Heart left ventricle (tissue), 16 donors: ENCODE data around the gene EHMT2. TPM values are rescaled to one million over a fixed set of nuclear protein-coding genes. Genes with fewer than 3 reads are reported as not detected.

ENCODE experiments used
- ATAC-seq, 4 donors: fragments of 200-7000 bp; cut with Tn5 transposase; one replicate each; pipeline ENCODE4 v1.9.1; 2020 to 2022; ENCODE audit warnings: moderate library complexity in 4 of 4, mild to moderate bottlenecking in 3 of 4, moderate number of reproducible peaks in 1 of 4
- DNase-seq, 5 donors: peaks; one replicate each; pipeline ENCODE4 v3.0.0-alpha.2; 2020
- H3K27ac ChIP-seq, 12 donors: fragments of 200-600 bp; sonication (generic) in 4 of 12; one replicate each; pipeline versions ENCODE4 v1.5.0 to v1.8.0; 2016 to 2022; ENCODE audit warnings: mild to moderate bottlenecking in 2 of 12
- H3K27me3 ChIP-seq, 9 donors: fragments of 200-600 bp; sonication (generic) in 2 of 9; one replicate each; pipeline versions ENCODE4 v1.5.1 to v1.8.0; 2016 to 2022; ENCODE audit warnings: mild to moderate bottlenecking in 3 of 9
- H3K36me3 ChIP-seq, 9 donors: fragments of 200-600 bp; sonication (generic) in 2 of 9; one replicate each; pipeline versions ENCODE4 v1.5.0 to v1.8.0; 2018 to 2022; ENCODE audit warnings: mild to moderate bottlenecking in 2 of 9
- H3K4me1 ChIP-seq, 12 donors: fragments of 200-600 bp; sonication (generic) in 4 of 12; one replicate each; pipeline versions ENCODE4 v1.5.0 to v1.8.0; 2016 to 2022; ENCODE audit warnings: mild to moderate bottlenecking in 3 of 12
- H3K4me3 ChIP-seq, 12 donors: fragments of 200-600 bp; sonication (generic) in 4 of 12; one replicate each; pipeline versions ENCODE4 v1.5.0 to v1.8.0; 2017 to 2022; ENCODE audit warnings: mild to moderate bottlenecking in 9 of 12, moderate library complexity in 4 of 12
- H3K9me3 ChIP-seq, 12 donors: fragments of 200-600 bp; sonication (generic) in 4 of 12; one replicate each; pipeline versions ENCODE4 v1.5.0 to v1.8.0; 2016 to 2022; ENCODE audit warnings: mild to moderate bottlenecking in 1 of 12
- CTCF ChIP-seq, 12 donors: fragments of 200-600 bp; sonication (generic) in 4 of 12; IDR thresholded peaks; one replicate each; pipeline versions ENCODE4 v1.5.0 to v1.8.0; 2018 to 2022; ENCODE audit warnings: antibody characterized with exemption in 12 of 12, mild to moderate bottlenecking in 5 of 12
- POLR2A ChIP-seq, 2 donors: fragments of 450-650 bp; IDR thresholded peaks; one replicate each; pipeline ENCODE4 v1.6.1; 2017; ENCODE audit warnings: antibody characterized with exemption in 2 of 2, mild to moderate bottlenecking in 2 of 2, moderate library complexity in 2 of 2
- WGBS, 4 donors: extraction: QIAGEN DNeasy Blood & Tissue Kit in 2 of 4; methylation state at CpG; one replicate each; pipeline versions ENCODE4 v1.1.5 to v1.1.7; 2013 to 2018; 5-methylcytosine and 5-hydroxymethylcytosine counted together
- intact Hi-C, 10 donors: fragments of 100-400 bp; cut with DNase I; formaldehyde crosslinking; loops; one replicate each; pipeline versions ENCODE4 v1.11.1 to v1.14.2; 2022
- polyA plus RNA-seq, 2 donors: library from polyadenylated mRNA; stranded (reverse); fragments of 200-250 nt; gene quantifications; one replicate each; pipeline ENCODE4 v1.2.3, GENCODE V29; 2013
- total RNA-seq, 9 donors: library from RNA; depleted of rRNA in 2 of 9; stranded (reverse); fragments of >200 nt in 2 of 9; fragmentation: NEBNext Ultra II Directional in 3 of 9; extraction: Animal tissue kit (Norgen Biotek cat#: 25700) in 3 of 9; gene quantifications; one replicate each; pipeline versions ENCODE4 v1.1.0 to v1.2.4, GENCODE V29; 2016 to 2023
- donor health status: ischemic (EF 13 %, LVEDD 7.1; RV severe dilation, severe dysfunction).
- donor health status: healthy with polysubstance abuse.
- donor health status: DM: no; HTN: yes; CAD: no.
- donor health status: DM: no; HTN: no; CAD: no.
- donor health status: ischemic (EF 25% LVEDD 6.9; RV normal size, moderate dysfunction).
- donor health status: ischemic (EF 25% LVEDD 5.7; RV mildly dilated, moderate dysfunction).
- donor health status: healthy.
- donor health status: DM: yes; HTN: yes; CAD: no.
- donor health status: ischemic (EF 35%, LVEDD 5.7; RV mildly dilated, moderate dysfunction).
- donor health status: nonischemic (EF 11% LVEDD 7.7; RV severe dilation, severe dysfunction).
- donor health status: DM: yes; HTN: yes; CAD: no.
- donor health status: PGD.
- donor health status: ischemic (EF 29% LVEDD 5.4; RV normal size, mild dysfunction).
- donor health status: nonischemic (EF 23%, LVEDD 6.1; RV moderate dilation, normal function).

The EHMT2 gene
- total and polyA plus RNA-seq, 11 donors: 9.0 to 22.1 (median 14.8) TPM

DNA sequence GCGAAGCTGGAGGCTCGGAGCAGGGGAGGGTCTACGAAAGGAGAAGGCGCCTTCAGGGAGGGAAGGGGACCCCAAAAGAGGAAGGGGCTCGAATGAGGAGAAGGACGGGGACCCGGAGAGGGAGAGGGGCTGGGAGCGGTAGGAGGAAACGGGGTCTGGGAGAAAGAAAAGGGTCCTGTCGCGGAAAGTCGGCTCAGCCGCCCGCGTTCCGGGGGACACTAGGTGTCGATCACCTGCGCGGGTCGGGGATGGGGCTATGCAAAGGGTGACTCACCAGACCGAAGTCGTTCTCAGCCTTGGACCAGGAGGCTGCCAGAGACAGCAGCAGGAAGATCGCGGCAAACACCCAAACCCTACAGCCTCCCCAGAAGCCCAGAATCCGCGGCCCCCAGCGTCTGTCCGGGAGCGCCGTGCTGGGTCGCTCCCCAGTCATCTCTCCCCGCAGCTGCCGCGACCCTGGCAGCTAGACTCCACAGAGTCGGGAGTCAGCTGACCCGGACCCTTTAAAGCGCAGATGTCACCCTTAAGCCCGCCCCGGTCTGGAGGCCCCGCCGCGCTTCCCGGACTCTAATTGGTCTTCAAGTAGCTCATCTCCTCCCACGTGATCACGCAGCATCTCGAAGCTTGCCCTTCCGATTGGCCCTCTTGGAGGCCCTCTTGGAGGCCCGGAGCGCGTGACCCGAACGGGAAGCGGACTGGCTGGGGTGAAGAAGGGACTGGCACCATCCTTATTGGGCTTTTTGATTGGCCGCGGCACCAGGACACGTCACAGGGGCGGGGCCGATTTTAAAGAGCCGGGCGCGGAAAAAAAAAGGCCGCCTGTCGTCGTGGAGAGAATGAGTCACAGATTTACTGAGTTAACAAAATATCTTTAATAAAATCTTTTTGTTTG is 34.9 kb downstream of the EHMT2 start, which contains the start of gene NEU1:
TSS of gene NEU1 (minus strand) at position 478 of the 892 bp plus-strand sequence. CDS start at position 433, 45 bp downstream.
- Histone ChIP-seq H3K27me3 (no peaks in the 10 kb centered on the region), H3K27ac (peak within 1 kb of the TSS; percentile 38 to 90 (median 84)), H3K4me1 (peaks cover 0 to 24% (median 16%) of the 10 kb centered on the region in 12 donors), H3K9me3 (no peaks in the 10 kb centered on the region), H3K36me3 (peaks cover 0 to 38% (median 31%) of the 10 kb centered on the region in 9 donors), H3K4me3 (peak within 1 kb of the TSS; percentile 62 to 91 (median 76))
- WGBS, 4 donors: 0 to 1% (median 1%) methylated on average over 46 to 64 of the region's 64 CpGs
- ATAC-seq: peak; percentile 98 to 99 (median 98)
- no peak for TF ChIP-seq CTCF (IDR thresholded peaks at IDR 0.05)
- TF ChIP-seq POLR2A (IDR thresholded peaks at IDR 0.05): peak; percentile 88 to 99
- intact Hi-C loops: loop anchor here in 4 of 10 donors (2.0 to 10.0 kb wide), 3 partner anchors 26 to 178 kb away; partner anchors contain the start of gene LY6G5C (in 1 of the 4)
- peak; percentile 100 for DNase-seq

DNA sequence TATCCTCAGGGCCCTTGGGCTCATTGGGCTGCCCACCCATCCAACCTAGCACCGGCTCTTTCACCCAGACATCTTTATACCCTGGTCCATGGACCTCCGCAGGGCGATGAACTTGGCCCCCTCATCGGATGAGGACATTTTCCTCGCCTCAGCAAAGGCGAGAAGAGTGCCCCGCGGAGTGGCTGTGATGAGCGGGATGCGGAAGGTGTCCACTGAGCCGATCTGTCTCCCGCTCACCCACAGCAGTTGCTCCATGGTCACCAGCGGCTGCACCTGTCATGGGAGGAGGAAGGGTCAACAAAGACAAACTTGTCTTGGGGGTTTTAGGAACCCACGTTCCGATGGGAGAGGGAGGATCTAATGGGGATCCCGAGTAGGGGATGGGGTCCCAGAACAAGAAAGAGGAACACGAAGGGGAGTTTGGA is 35.6 kb downstream of the EHMT2 start:
- intact Hi-C loops: loop anchor here in 4 of 10 donors (2.0 to 10.0 kb wide), 3 partner anchors 25 to 177 kb away; partner anchors contain the start of gene LY6G5C (in 1 of the 4)
- Histone ChIP-seq H3K27me3 (no peaks in the 10 kb centered on the region), H3K36me3 (peaks cover 0 to 44% (median 38%) of the 10 kb centered on the region in 9 donors), H3K27ac (peak overlapping the region in 10 of 12 donors; percentile 70 to 90 (median 84)), H3K4me3 (peak overlapping the region; percentile 62 to 91 (median 76)), H3K9me3 (no peaks in the 10 kb centered on the region), H3K4me1 (peaks cover 0 to 24% (median 16%) of the 10 kb centered on the region in 12 donors)
- ATAC-seq (no peak), DNase-seq (no peak)
- no peak for TF ChIP-seq CTCF (IDR thresholded peaks at IDR 0.05)
- TF ChIP-seq POLR2A (IDR thresholded peaks at IDR 0.05): no peak
- 38 to 50% (median 45%) methylated on average over 17 of the region's 17 CpGs for WGBS, 4 donors

DNA sequence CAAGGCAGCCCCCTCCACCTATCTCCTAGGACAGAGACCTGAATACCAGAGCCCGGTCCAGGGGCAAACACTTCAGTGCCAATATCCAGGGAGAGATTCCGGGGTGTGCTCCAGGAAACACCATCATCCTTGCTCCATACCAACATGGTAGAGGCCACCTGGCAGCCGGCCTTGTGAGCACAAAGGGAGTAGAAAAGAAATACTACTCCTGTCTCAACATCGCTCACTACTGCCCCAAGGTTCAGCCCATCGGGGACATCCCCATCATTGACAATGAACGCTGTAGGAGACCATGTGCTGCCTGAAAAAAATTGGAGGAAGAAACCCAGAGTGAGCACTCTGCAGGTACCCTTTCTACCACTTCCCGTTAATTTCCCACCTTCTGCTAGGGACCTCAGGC is 36.3 kb downstream of the EHMT2 start:
- Histone ChIP-seq H3K27ac (no peak overlapping the region), H3K27me3 (no peaks in the 10 kb centered on the region), H3K9me3 (no peaks in the 10 kb centered on the region), H3K4me3 (no peak overlapping the region), H3K4me1 (peaks cover 0 to 24% (median 16%) of the 10 kb centered on the region in 12 donors), H3K36me3 (peaks cover 0 to 49% (median 41%) of the 10 kb centered on the region in 9 donors)
- ATAC-seq: no peak
- WGBS, 4 donors: 93 to 96% (median 94%) methylated on average over 7 of the region's 7 CpGs
- no peak for DNase-seq
- intact Hi-C loops: loop anchor here in 1 of 10 donors (10.0 kb wide), 1 partner anchor 176 kb away; the partner anchor contains the start of gene LY6G5C
- no peak for TF ChIP-seq POLR2A (IDR thresholded peaks at IDR 0.05)
- TF ChIP-seq CTCF (IDR thresholded peaks at IDR 0.05): no peak

DNA sequence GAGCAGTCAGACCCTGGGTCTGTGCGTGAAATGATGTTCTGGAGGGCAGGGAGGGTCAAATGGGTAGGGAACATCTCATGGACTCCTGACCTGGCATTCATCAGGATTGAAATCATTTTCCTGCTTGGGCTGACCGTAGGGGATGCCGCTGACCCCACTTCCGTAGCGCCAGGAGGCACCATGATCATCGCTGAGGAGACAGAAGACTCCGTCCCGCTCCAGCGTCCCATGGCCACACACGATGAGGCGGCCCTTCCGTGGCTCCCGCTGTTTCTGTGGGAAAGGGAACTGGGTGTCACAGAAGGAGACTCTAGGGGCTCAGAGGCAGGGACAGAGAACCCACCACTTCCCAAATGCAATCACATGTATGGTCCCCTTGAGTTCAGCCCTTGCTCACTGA is 37.1 kb downstream of the EHMT2 start:
- no peaks in the 10 kb centered on the region for H3K9me3 ChIP-seq
- no peaks in the 10 kb centered on the region for H3K27me3 ChIP-seq
- ATAC-seq (no peak), DNase-seq (no peak)
- TF ChIP-seq CTCF (IDR thresholded peaks at IDR 0.05): no peak
- TF ChIP-seq POLR2A (IDR thresholded peaks at IDR 0.05): no peak
- intact Hi-C loops: loop anchor here in 1 of 10 donors (10.0 kb wide), 1 partner anchor 176 kb away; the partner anchor contains the start of gene LY6G5C
- no peak overlapping the region for H3K27ac ChIP-seq
- 92 to 97% (median 94%) methylated on average over 12 to 13 of the region's 13 CpGs for WGBS, 4 donors
- H3K36me3 ChIP-seq: peaks cover 0 to 53% (median 41%) of the 10 kb centered on the region in 9 donors
- no peak overlapping the region for H3K4me3 ChIP-seq
- H3K4me1 ChIP-seq: peaks cover 0 to 24% (median 16%) of the 10 kb centered on the region in 12 donors
